Liver (tissue), 3 donors: Measurements from ENCODE around the gene P2RY6.

Source experiments
- ATF3 ChIP-seq: IDR thresholded peaks from 2 replicates; pipeline ENCODE4 v1.6.1; 2016; ENCODE audit warnings: antibody characterized with exemption
- EGR1 ChIP-seq, 2 donors: IDR thresholded peaks; 2 replicates each; pipeline ENCODE4 v1.6.1; 2016 to 2018; ENCODE audit warnings: antibody characterized with exemption in 2 of 2, low read depth in 2 of 2
- FOXA1 ChIP-seq: IDR thresholded peaks from 2 replicates; pipeline ENCODE4 v1.6.1; 2016; ENCODE audit warnings: antibody characterized with exemption
- HNF4G ChIP-seq: IDR thresholded peaks from 2 replicates; pipeline ENCODE4 v1.6.1; 2016; ENCODE audit warnings: antibody characterized with exemption
- MAX ChIP-seq: IDR thresholded peaks from 2 replicates; pipeline ENCODE4 v1.6.1; 2016; ENCODE audit warnings: antibody characterized with exemption
- REST ChIP-seq: IDR thresholded peaks from 2 replicates; pipeline ENCODE4 v1.6.1; 2016; ENCODE audit warnings: antibody characterized with exemption, mild to moderate bottlenecking
- SP1 ChIP-seq: IDR thresholded peaks from 2 replicates; pipeline ENCODE4 v1.6.1; 2018; ENCODE audit warnings: antibody characterized with exemption, mild to moderate bottlenecking
- TAF1 ChIP-seq: conservative IDR thresholded peaks from 2 replicates; pipeline ENCODE4 v1.6.1; 2016; ENCODE audit warnings: antibody characterized with exemption, mild to moderate bottlenecking
- YY1 ChIP-seq: IDR thresholded peaks from 2 replicates; pipeline ENCODE4 v1.6.1; 2016; ENCODE audit warnings: antibody characterized with exemption, mild to moderate bottlenecking
- ZBTB33 ChIP-seq: IDR thresholded peaks from 2 replicates; pipeline ENCODE4 v1.6.1; 2016; ENCODE audit warnings: antibody characterized with exemption
- TF ChIP-seq, protein P1 (sequence below): fragments of 150-350 bp; IDR thresholded peaks from 2 replicates; pipeline ENCODE4 v1.5.1; 2017; ENCODE audit warnings: improper control_type of control experiment, low read depth, low read length; ENCODE audit not compliant: missing input control
- donor health status: healthy.
- donor health status: healthy.

DNA sequence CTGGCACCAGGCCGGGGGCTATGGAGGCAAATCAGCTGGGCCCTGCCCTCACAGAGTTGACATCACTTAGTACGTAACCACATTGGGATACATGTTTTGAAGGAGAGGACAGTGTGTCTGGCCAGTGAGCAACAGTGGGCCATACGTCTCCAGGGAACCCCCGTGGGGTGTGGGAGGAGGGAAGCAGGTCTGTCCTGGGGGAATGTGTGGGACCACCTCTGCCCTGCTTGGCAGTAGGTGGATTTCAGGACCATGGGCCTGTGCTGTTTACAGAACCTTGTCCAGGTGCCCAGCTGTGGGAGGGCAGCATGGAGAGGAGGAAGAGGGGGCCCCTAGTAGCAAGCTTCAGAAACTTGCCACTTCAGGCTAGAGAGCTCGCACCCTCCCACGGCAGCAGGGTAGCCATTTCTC lies 33.0 kb upstream of the P2RY6 start:
- TF ChIP-seq, protein P1, sequence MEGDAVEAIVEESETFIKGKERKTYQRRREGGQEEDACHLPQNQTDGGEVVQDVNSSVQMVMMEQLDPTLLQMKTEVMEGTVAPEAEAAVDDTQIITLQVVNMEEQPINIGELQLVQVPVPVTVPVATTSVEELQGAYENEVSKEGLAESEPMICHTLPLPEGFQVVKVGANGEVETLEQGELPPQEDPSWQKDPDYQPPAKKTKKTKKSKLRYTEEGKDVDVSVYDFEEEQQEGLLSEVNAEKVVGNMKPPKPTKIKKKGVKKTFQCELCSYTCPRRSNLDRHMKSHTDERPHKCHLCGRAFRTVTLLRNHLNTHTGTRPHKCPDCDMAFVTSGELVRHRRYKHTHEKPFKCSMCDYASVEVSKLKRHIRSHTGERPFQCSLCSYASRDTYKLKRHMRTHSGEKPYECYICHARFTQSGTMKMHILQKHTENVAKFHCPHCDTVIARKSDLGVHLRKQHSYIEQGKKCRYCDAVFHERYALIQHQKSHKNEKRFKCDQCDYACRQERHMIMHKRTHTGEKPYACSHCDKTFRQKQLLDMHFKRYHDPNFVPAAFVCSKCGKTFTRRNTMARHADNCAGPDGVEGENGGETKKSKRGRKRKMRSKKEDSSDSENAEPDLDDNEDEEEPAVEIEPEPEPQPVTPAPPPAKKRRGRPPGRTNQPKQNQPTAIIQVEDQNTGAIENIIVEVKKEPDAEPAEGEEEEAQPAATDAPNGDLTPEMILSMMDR: no peak
- TF ChIP-seq REST: no peak
- TF ChIP-seq MAX: no peak
- no peak for TF ChIP-seq FOXA1
- no peak for TF ChIP-seq ATF3
- TF ChIP-seq YY1: no peak
- no peak for TF ChIP-seq SP1
- no peak for TF ChIP-seq HNF4G
- TF ChIP-seq ZBTB33: no peak
- TF ChIP-seq TAF1: no peak
- TF ChIP-seq EGR1 (IDR thresholded peaks at IDR 0.05; ENCODE audit: low read depth in 2 of 2): no peak
